SK-N-SH (cell line): ENCODE measurements around the gene SLC34A2.

ENCODE experiments used
- CTCF ChIP-seq: fragments of 200-600 bp; sonication (generic); IDR thresholded peaks from 2 replicates; pipeline ENCODE4 v1.6.1; 2017; ENCODE audit warnings: antibody characterized with exemption, mild to moderate bottlenecking, moderate library complexity
- EZH2phosphoT487 ChIP-seq: fragments of 200-600 bp; sonication (generic); IDR thresholded peaks from 2 replicates; pipeline ENCODE4 v1.6.1; 2017; ENCODE audit warnings: low read depth, mixed run types, mild to moderate bottlenecking, antibody characterized with exemption, moderate library complexity, borderline replicate concordance
- MAX ChIP-seq: IDR thresholded peaks from 2 replicates; pipeline ENCODE4 v1.4.0; 2012; ENCODE audit warnings: low read depth
- NRF1 ChIP-seq: IDR thresholded peaks from 2 replicates; pipeline ENCODE4 v1.6.1; 2012; ENCODE audit warnings: low read depth, mild to moderate bottlenecking, low read length

GRCh38 chr4:25656031-25656430 lies 380 bp downstream of the SLC34A2 start:
- TF ChIP-seq CTCF (no peak), NRF1 (no peak), EZH2phosphoT487 (no peak), MAX (no peak)
